Stimulated activated CD8-positive, alpha-beta memory T cell treated with anti-CD3 and anti-CD28 coated beads, Interleukin-15, amount 100 ng/mL, for 24 hours (primary cell): ENCODE results near the gene KCNK7.

Source experiments
- DNase-seq: peaks from one replicate; pipeline ENCODE4 v3.0.0-alpha.2; 2020; ENCODE audit warnings: low read depth

The KCNK7 gene

GRCh38 chr11:65586676-65587075, 8.9 kb downstream of the KCNK7 start:
- no peak for DNase-seq

GRCh38 chr11:65586247-65586630, 9.4 kb downstream of the KCNK7 start:
- no peak for DNase-seq

- no peak for DNase-seq
Observed at GRCh38 chr11:65585396-65586246, 10.0 kb downstream of the KCNK7 start.

GRCh38 chr11:65584723-65585171, 10.9 kb downstream of the KCNK7 start:
- DNase-seq: no peak

GRCh38 chr11:65584106-65584505, 11.5 kb downstream of the KCNK7 start:
- DNase-seq: no peak

- no peak for DNase-seq
Observed at GRCh38 chr11:65583589-65583988, 12.0 kb downstream of the KCNK7 start.

GRCh38 chr11:65581928-65582327, 13.7 kb downstream of the KCNK7 start:
- DNase-seq: no peak

- no peak for DNase-seq
Observed at GRCh38 chr11:65580756-65581155, 14.8 kb downstream of the KCNK7 start.

GRCh38 chr11:65580031-65580692, 15.4 kb downstream of the KCNK7 start:
- no peak for DNase-seq

- DNase-seq: no peak
Observed at GRCh38 chr11:65579291-65579690, 16.3 kb downstream of the KCNK7 start.

- DNase-seq: no peak
Observed at GRCh38 chr11:65578667-65579066, 16.9 kb downstream of the KCNK7 start.

GRCh38 chr11:65578134-65578533, 17.5 kb downstream of the KCNK7 start:
- no peak for DNase-seq

- no peak for DNase-seq
Observed at GRCh38 chr11:65577756-65578109, 17.9 kb downstream of the KCNK7 start.

- no peak for DNase-seq
Observed at GRCh38 chr11:65576867-65577755, 18.5 kb downstream of the KCNK7 start.

GRCh38 chr11:65576232-65576866, 19.3 kb downstream of the KCNK7 start:
- no peak for DNase-seq

GRCh38 chr11:65575568-65576231, 19.9 kb downstream of the KCNK7 start, which contains the start of gene EHBP1L1:
Gene EHBP1L1 (plus strand): TSS chr11:65576053. CDS start chr11:65576303, 250 bp downstream.
- DNase-seq: peak; percentile 49

- no peak for DNase-seq
Observed at GRCh38 chr11:65574811-65575567, 20.6 kb downstream of the KCNK7 start.

GRCh38 chr11:65574109-65574810, 21.3 kb downstream of the KCNK7 start:
- DNase-seq: peak; percentile 81

- DNase-seq: no peak
Observed at GRCh38 chr11:65573391-65574079, 22.1 kb downstream of the KCNK7 start.
